Right lobe of liver (tissue), 4 donors: ENCODE measurements around the gene OTOP3.

ENCODE experiments used
- CTCF ChIP-seq, 4 donors: fragments of 200-600 bp in 3 of 4; fragments of 450-650 bp in 1 of 4; IDR thresholded peaks; one replicate each; pipeline versions ENCODE4 v1.5.1 to v1.8.0; 2016 to 2022; ENCODE audit warnings: antibody characterized with exemption in 4 of 4, mild to moderate bottlenecking in 2 of 4
- POLR2A ChIP-seq: fragments of 450-650 bp; IDR thresholded peaks from one replicate; pipeline ENCODE4 v1.6.1; 2017; ENCODE audit warnings: antibody characterized with exemption, mild to moderate bottlenecking
- donor health status: DM: no; HTN: no; CAD: no.
- donor health status: DM: no; HTN: no; CAD: no.
- donor health status: DM: no; HTN: yes; CAD: no.

GRCh38 chr17:74949455-74950115 lies 13.9 kb downstream of the OTOP3 start:
- no peak for TF ChIP-seq CTCF (IDR thresholded peaks at IDR 0.05)
- TF ChIP-seq POLR2A = no peak
